Loucy (cell line): ENCODE results near the gene MEIS3.

Experiments
- H2AFZ ChIP-seq: fragments of 200-600 bp; sonication (generic); 2 replicates; pipeline ENCODE4 v1.6.0; 2016; ENCODE audit warnings: antibody characterized with exemption, mild to moderate bottlenecking, low read length, moderate library complexity
- H3F3A ChIP-seq: fragments of 200-600 bp; 2 replicates; pipeline ENCODE4 v1.6.0; 2016; ENCODE audit warnings: antibody characterized with exemption, low read depth, mild to moderate bottlenecking
- H3K27me3 ChIP-seq: fragments of 200-600 bp; sonication (generic); 2 replicates; pipeline ENCODE4 v1.6.1; 2014; ENCODE audit warnings: low read length, mild to moderate bottlenecking; ENCODE audit not compliant: insufficient read depth, poor library complexity, severe bottlenecking
- H3K36me3 ChIP-seq: fragments of 200-600 bp; sonication (generic); 2 replicates; pipeline ENCODE4 v1.6.1; 2016; ENCODE audit warnings: low read length; ENCODE audit not compliant: insufficient read depth
- H3K4me1 ChIP-seq: fragments of 200-600 bp; sonication (generic); 2 replicates; pipeline ENCODE4 v1.5.1; 2014; ENCODE audit warnings: low read length, mild to moderate bottlenecking; ENCODE audit not compliant: insufficient read depth, poor library complexity, severe bottlenecking
- H3K4me2 ChIP-seq: fragments of 200-600 bp; sonication (generic); 2 replicates; pipeline ENCODE4 v1.6.0; 2014; ENCODE audit warnings: antibody characterized with exemption, low read length, low read depth, mild to moderate bottlenecking; ENCODE audit not compliant: poor library complexity, severe bottlenecking
- H3K4me3 ChIP-seq: fragments of 200-600 bp; sonication (generic); 2 replicates; pipeline ENCODE4 v1.5.1; 2014; ENCODE audit warnings: low read length, mild to moderate bottlenecking, mixed read lengths; ENCODE audit not compliant: poor library complexity, severe bottlenecking
- H3K79me2 ChIP-seq: fragments of 200-600 bp; sonication (generic); 2 replicates; pipeline ENCODE4 v1.6.1; 2014; ENCODE audit warnings: low read length; ENCODE audit not compliant: insufficient read depth
- H3K9ac ChIP-seq: fragments of 200-600 bp; sonication (generic); 2 replicates; pipeline ENCODE4 v1.6.0; 2014; ENCODE audit warnings: mild to moderate bottlenecking, low read depth, low read length, moderate library complexity; ENCODE audit not compliant: poor library complexity, severe bottlenecking
- H3K9me2 ChIP-seq: fragments of 200-600 bp; sonication (generic); replicated peaks from 2 replicates; pipeline ENCODE4 v1.6.1; 2016; ENCODE audit warnings: low read depth, low read length, mixed read lengths
- H3K9me3 ChIP-seq: fragments of 200-600 bp; sonication (generic); 2 replicates; pipeline ENCODE4 v1.6.1; 2014; ENCODE audit warnings: mild to moderate bottlenecking, antibody characterized with exemption, low read length, low read depth; ENCODE audit not compliant: insufficient read depth
- H4K20me1 ChIP-seq: fragments of 200-600 bp; sonication (generic); 2 replicates; pipeline ENCODE4 v1.6.0; 2014; ENCODE audit warnings: antibody characterized with exemption, low read length, mild to moderate bottlenecking; ENCODE audit not compliant: insufficient read depth, poor library complexity, severe bottlenecking
- EZH2phosphoT487 ChIP-seq: fragments of 200-600 bp; IDR thresholded peaks from 2 replicates; pipeline ENCODE4 v1.6.1; 2018; ENCODE audit warnings: antibody characterized with exemption, mild to moderate bottlenecking, moderate library complexity, borderline replicate concordance
- TF ChIP-seq, protein P1 (sequence below): fragments of 200-600 bp; sonication (generic); conservative IDR thresholded peaks from 2 replicates; pipeline ENCODE4 v1.5.1; 2014; ENCODE audit warnings: mild to moderate bottlenecking, antibody characterized with exemption, low read length

Gene MEIS3

DNA sequence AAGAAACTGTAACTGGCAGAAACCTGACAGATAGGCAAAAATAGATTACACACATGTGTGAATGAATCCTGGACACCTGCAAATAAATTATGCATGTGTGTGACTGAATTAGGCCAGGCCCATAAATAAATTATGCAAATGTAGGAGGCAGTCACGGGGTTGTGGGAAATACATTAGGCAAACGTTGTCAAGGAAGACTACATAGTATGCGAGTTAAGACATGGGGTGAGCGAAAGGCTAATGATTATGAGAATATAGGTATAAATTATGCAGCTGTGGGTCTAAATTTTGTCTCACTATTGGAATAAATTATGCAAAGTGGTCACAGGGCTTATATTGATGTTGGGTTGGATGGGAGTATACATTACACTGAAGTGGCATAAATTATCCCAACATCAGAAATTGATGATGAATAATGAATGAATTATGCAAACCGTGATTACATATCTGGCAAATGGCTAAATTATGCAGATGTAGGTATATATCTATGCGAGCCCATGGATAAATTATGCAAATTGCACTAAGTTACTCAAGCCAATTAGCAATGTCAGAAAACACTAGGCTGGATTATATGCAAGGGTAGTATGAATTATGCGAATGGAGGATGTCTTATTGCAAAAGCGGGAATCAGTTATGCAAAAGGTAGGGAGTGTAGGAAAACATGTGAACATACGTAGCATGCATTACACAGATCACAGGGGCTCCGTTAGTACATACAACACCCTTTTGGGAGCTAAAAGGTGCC is 45.5 kb upstream of the MEIS3 start:
- no peak overlapping the region for H3K9ac ChIP-seq
- no peaks in the 10 kb centered on the region for H3K4me1 ChIP-seq
- H3F3A ChIP-seq, result no peaks in the 10 kb centered on the region
- no peak overlapping the region for H3K4me3 ChIP-seq
- no peak overlapping the region for H2AFZ ChIP-seq
- H3K9me3 ChIP-seq, result no peaks in the 10 kb centered on the region
- H3K79me2 ChIP-seq, result no peaks in the 10 kb centered on the region
- no peaks in the 10 kb centered on the region for H3K27me3 ChIP-seq
- H3K36me3 ChIP-seq, result no peaks in the 10 kb centered on the region
- H3K9me2 ChIP-seq, result no peaks in the 10 kb centered on the region
- no peaks in the 10 kb centered on the region for H4K20me1 ChIP-seq
- TF ChIP-seq, protein P1, sequence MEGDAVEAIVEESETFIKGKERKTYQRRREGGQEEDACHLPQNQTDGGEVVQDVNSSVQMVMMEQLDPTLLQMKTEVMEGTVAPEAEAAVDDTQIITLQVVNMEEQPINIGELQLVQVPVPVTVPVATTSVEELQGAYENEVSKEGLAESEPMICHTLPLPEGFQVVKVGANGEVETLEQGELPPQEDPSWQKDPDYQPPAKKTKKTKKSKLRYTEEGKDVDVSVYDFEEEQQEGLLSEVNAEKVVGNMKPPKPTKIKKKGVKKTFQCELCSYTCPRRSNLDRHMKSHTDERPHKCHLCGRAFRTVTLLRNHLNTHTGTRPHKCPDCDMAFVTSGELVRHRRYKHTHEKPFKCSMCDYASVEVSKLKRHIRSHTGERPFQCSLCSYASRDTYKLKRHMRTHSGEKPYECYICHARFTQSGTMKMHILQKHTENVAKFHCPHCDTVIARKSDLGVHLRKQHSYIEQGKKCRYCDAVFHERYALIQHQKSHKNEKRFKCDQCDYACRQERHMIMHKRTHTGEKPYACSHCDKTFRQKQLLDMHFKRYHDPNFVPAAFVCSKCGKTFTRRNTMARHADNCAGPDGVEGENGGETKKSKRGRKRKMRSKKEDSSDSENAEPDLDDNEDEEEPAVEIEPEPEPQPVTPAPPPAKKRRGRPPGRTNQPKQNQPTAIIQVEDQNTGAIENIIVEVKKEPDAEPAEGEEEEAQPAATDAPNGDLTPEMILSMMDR, result no peak
- no peak for TF ChIP-seq EZH2phosphoT487
- no peak overlapping the region for H3K4me2 ChIP-seq

DNA sequence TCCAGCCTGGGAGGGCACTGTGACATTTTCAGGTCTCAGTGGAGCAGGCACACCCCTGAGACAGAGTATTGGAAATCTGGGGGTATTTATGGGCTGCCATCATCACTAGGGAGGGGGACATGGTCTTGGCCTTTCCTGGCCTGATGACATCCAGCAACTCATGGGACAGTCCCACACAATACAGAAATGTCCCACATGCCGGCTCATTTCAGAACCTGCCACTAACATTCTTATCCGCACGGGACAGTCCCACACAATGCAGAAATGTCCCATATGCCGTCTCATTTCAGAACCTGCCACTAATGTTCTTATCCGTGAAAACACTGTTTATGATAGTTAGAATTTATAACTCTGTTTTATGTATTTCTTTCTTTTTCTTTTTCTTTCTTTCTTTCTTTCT is 42.5 kb upstream of the MEIS3 start:
- Histone ChIP-seq H4K20me1 (no peaks in the 10 kb centered on the region), H3K27me3 (no peaks in the 10 kb centered on the region)
- TF ChIP-seq, protein P1, result no peak
- no peak for TF ChIP-seq EZH2phosphoT487

DNA sequence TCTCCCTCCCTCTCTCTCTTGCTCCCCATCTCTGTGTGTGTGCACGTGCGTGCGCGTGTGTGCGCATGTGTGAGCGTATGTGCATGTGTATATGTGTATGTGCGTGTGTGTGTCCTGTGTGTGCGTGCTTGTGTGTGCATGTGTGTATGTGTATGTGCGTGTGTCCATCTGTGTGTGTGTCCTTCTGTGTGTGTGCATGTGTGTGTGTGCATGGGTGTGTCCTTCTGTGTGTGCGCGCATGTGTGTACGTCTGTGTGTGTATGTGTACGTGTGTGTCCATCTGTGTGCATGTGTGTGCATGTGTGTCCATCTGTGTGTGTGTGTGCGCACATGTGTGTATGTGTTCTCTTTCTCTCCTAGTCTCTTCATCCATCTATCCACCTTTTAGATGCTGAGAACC is 40.1 kb upstream of the MEIS3 start:
- no peaks in the 10 kb centered on the region for H3K36me3 ChIP-seq
- H3K9ac ChIP-seq, result no peak overlapping the region
- H2AFZ ChIP-seq, result no peak overlapping the region
- H4K20me1 ChIP-seq, result no peaks in the 10 kb centered on the region
- no peaks in the 10 kb centered on the region for H3F3A ChIP-seq
- TF ChIP-seq, protein P1, result no peak
- TF ChIP-seq EZH2phosphoT487, result no peak
- H3K4me2 ChIP-seq, result no peak overlapping the region
- no peaks in the 10 kb centered on the region for H3K27me3 ChIP-seq
- H3K4me3 ChIP-seq, result no peak overlapping the region
- H3K9me3 ChIP-seq, result no peaks in the 10 kb centered on the region
- no peaks in the 10 kb centered on the region for H3K9me2 ChIP-seq
- no peaks in the 10 kb centered on the region for H3K4me1 ChIP-seq
- H3K79me2 ChIP-seq, result no peaks in the 10 kb centered on the region

More for the DNA sequence above, 42.5 kb upstream of the MEIS3 start:
- H3K9me3 ChIP-seq, result no peaks in the 10 kb centered on the region
- no peaks in the 10 kb centered on the region for H3K79me2 ChIP-seq
- no peaks in the 10 kb centered on the region for H3K4me1 ChIP-seq
- no peak overlapping the region for H2AFZ ChIP-seq
- no peaks in the 10 kb centered on the region for H3K36me3 ChIP-seq
- H3K4me2 ChIP-seq, result no peak overlapping the region
- no peak overlapping the region for H3K9ac ChIP-seq
- no peaks in the 10 kb centered on the region for H3F3A ChIP-seq
- no peak overlapping the region for H3K4me3 ChIP-seq
- no peaks in the 10 kb centered on the region for H3K9me2 ChIP-seq
